Fibroblast of villous mesenchyme (primary cell): ENCODE measurements around the gene HDGFL3. TPM values are rescaled to one million over a fixed set of nuclear protein-coding genes. Genes with fewer than 3 reads are reported as not detected.
A peak's percentile ranks its signal among the peaks of the same experiment; 100 is the strongest.
"Not testable (repeated sequence)": the region's sequence is repeated elsewhere in the genome, so short reads cannot be mapped to it uniquely, and the experiment has no call there.

Experiments
- DNase-seq: peaks from one replicate; pipeline ENCODE4 v3.0.0-alpha.2; 2010; ENCODE audit warnings: low read depth
- H3K4me3 ChIP-seq: 2 replicates; pipeline ENCODE4 v1.5.1; 2011; ENCODE audit warnings: low read depth, mild to moderate bottlenecking, low read length
- total RNA-seq: library from RNA; depleted of rRNA; stranded (reverse); fragments of >200 nt; gene quantifications from 2 replicates; pipeline ENCODE4 v1.2.3, GENCODE V29; 2012
- TF ChIP-seq, protein P1 (sequence below): IDR thresholded peaks from 2 replicates; pipeline ENCODE4 v1.5.1; 2012; ENCODE audit warnings: low read depth, mild to moderate bottlenecking, low read length; ENCODE audit not compliant: insufficient read depth

Gene HDGFL3
- total RNA-seq, 1 donor, result 23.7 TPM

DNA sequence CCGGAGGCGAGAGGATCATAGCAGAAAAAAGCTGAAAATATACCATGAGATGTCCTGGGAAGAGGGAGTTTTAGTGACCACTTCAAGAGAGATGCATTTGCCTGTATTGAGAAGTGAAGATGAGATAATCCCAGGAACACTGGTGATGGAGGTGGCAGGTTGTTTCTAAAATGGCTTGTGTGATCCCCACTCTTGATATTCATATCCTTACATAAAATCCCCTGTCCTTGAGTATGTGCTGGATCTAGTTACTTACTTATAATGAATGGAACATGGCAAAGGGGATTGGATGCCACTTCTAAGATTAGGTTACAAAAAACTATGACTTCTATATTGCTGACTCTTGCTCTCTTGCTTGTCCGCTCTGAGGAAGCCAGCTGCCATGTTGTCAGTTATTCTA, 22.1 kb downstream of the HDGFL3 start:
- no peak overlapping the region for H3K4me3 ChIP-seq
- TF ChIP-seq, protein P1, sequence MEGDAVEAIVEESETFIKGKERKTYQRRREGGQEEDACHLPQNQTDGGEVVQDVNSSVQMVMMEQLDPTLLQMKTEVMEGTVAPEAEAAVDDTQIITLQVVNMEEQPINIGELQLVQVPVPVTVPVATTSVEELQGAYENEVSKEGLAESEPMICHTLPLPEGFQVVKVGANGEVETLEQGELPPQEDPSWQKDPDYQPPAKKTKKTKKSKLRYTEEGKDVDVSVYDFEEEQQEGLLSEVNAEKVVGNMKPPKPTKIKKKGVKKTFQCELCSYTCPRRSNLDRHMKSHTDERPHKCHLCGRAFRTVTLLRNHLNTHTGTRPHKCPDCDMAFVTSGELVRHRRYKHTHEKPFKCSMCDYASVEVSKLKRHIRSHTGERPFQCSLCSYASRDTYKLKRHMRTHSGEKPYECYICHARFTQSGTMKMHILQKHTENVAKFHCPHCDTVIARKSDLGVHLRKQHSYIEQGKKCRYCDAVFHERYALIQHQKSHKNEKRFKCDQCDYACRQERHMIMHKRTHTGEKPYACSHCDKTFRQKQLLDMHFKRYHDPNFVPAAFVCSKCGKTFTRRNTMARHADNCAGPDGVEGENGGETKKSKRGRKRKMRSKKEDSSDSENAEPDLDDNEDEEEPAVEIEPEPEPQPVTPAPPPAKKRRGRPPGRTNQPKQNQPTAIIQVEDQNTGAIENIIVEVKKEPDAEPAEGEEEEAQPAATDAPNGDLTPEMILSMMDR, result no peak

DNA sequence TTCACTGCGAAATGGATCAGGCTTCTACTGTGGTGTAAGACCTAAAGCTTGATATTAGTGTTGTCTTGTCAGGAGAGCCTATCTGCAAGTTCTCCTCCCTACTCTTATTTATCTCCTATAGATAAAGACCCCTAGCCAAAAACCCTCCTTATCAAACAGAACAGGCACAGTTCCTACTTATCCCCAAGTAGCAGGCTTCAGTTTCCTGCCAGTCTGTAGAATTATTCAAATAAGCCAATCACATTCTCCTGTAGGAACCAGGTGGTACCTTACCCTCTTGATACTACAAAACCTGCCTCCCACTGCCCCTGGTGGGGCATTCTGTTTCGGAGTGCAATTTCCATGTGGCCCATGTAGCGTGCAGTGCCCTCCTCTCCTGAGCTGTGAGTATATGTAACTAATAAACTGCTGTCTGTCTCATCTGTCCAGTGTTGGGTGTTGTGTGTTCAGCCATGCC, 28.7 kb downstream of the HDGFL3 start:
- DNase-seq, result no peak
- no peak overlapping the region for H3K4me3 ChIP-seq
- TF ChIP-seq, protein P1, result no peak

More for the DNA sequence above, 22.1 kb downstream of the HDGFL3 start:
- DNase-seq, result no peak

DNA sequence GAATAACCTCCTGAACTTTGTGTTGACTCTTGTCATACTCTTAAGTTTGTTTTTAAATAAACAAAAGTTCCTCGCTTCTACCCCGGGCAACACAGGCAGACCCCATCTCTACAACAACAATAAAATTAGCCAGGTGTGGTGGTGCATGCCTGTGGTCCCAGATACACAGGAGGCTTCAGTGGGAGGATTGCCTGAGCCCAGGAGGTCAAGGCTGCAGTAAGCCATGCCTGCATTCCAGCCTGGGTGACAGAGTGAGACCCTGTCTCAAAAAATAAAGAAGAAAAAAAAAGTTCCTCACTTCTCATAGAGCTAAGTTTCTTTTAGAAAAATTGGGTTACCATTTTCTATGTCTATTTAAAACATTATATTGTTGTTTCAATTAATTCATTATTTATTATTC, 29.2 kb downstream of the HDGFL3 start:
- H3K4me3 ChIP-seq, result no peak overlapping the region
- TF ChIP-seq, protein P1, result no peak
- DNase-seq, result no peak

DNA sequence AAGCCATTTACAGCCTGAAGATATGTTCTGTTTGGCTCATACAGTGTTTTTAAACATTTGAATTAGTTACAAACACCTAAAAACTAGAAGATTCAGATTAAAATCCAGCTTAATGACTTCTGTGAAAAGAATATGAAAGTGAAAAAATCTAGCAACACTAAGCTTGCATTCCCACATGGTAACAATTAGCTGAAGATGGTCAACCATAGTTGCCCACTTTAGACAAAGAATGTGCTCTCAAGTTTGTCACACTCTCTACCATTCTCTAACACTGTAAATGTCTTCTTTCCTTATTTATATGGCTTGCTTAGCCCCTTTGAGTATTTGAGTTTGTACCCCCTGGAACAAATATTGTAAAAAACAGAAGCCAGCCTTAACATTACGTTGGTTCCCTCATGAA, 32.7 kb downstream of the HDGFL3 start:
- TF ChIP-seq, protein P1, result no peak
- no peak for DNase-seq
- H3K4me3 ChIP-seq, result no peak overlapping the region

DNA sequence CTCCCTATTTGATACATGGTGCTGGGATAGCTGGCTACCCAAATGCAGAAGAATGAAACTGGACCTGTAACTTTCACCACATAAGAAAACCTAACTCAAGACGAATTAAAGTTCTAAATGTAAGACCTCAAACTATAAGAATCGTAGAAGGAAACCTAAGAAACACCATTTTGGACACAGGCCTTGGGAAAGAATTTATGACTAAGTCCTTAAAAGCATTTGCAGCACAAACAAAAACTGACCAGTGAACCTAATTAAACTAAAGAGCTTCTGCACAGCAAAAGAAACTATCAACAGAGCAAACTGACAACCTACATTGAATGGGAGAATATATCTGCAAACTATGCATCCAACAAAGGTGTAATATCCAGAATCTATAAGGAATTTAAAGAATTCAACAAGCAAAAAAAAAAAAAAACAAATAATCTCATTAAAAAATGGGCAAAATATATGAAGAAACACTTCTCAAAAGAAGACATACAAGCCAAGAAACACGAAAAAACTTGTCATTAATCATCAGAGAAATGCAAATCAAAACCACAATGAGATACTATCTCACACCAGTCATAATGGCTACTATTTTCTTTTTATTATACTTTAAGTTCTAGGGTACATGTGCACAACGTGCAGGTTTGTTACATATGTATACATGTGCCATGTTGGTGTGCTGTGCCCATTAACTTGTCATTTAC, 37.0 kb downstream of the HDGFL3 start:
- TF ChIP-seq, protein P1, result no peak
- peak; percentile 64 for DNase-seq
- H3K4me3 ChIP-seq, result no peak overlapping the region

DNA sequence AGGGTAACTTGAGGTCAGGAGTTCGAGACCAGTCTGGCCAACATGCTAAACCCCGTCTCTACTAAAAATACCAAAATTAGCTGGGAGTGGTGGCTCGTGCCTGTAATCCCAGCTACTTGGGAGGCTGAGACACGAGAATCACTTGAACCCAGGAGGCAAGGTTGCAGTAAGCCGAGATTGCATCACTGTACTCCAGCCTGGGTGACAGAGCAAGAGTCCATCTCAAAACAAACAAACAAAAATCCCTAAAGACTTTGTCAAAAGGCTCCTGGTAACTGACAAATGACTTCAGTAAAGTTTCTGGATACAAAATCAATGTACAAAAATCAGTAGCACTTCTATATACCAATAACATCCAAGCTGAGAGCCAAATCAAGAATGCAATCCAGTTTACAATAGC, 38.0 kb downstream of the HDGFL3 start:
- H3K4me3 ChIP-seq, DNase-seq: not testable (repeated sequence)

DNA sequence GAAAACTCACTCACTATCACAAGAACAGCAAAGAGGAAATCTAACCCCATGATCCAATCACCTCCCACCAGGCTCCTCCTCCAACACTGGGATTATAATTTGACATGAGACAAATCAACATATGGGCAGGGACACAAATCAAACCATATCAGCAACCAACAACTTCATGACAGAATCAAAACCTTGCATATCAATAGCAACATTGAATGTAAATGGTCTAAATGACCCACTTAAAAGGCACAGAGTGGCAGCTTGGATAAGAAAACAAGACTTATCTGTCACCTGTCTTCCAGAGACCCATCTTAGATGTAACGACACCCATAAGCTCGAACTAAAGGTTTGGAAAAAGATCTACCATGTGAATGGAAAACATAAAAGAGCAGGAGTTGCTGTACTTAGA, 40.8 kb downstream of the HDGFL3 start:
- no peak overlapping the region for H3K4me3 ChIP-seq
- DNase-seq, result no peak
- TF ChIP-seq, protein P1, result no peak
